ENCODE results near the gene COPRS. TPM values are rescaled to one million over a fixed set of nuclear protein-coding genes. Genes with fewer than 3 reads are reported as not detected.

COPRS gene
- total and polyA plus RNA-seq, 2 of the 8 experiments (the other 6 are each of a cell fraction or from before 2014, with no cell fraction given): 40.9 to 49.3 TPM

DNA sequence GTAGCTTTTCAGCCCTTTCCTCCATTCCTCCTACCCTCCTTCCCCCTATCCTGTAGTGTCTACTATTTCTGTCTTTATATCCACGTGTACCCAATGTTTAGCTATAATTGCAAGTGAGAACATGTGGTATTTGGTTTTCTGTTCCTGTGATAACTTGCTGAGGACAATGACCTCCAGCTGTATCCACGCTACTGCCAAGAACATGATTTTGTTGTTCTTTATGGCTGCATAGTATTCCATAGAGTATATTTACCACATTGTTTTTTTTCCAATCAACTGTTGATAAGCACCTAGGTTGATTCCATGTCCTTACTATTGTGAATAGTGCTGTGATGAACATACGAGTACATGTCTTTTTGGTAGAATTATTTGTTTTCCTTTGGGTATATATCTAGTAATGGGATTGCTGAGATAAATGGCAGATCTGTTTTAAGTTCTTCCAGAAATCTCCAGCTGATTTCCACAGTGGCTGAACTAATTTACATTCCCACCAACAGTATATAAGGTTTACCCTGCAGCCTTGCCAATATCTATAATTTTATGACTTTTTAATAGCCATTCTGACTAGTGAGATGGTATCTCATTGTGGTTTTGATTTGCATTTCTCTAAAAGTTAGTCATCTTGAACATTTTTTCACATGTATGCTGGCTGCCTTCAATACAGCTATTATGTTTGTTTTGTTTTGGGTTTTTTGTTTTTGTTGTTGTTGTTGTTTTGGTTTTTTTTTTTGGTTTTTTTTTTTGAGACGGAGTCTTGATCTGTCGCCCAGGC, 10.9 kb upstream of the COPRS start (continued):
- TF ChIP-seq EGR1 (IDR thresholded peaks at IDR 0.05; ENCODE audit: borderline replicate concordance, low read depth, low read length) (no peak), FOSL1 (IDR thresholded peaks at IDR 0.05; ENCODE audit: insufficient read depth, low read depth, low read length) (no peak), POU5F1 (IDR thresholded peaks at IDR 0.05; ENCODE audit: low read depth, low read length) (no peak), CTBP2 (IDR thresholded peaks at IDR 0.05; ENCODE audit: borderline replicate concordance, insufficient read depth, insufficient read length, low read length) (no peak), EZH2 (IDR thresholded peaks at IDR 0.05; ENCODE audit: low read depth, low read length, severe bottlenecking) (no peak), KDM5A (IDR thresholded peaks at IDR 0.05; ENCODE audit: low read length) (no peak), GABPA (IDR thresholded peaks at IDR 0.05; ENCODE audit: borderline replicate concordance, insufficient read depth, low read length) (no peak)
